Measurements from ENCODE around the gene DLG1. TPM values are rescaled to one million over a fixed set of nuclear protein-coding genes. Genes with fewer than 3 reads are reported as not detected.

Gene DLG1
- total and polyA plus RNA-seq, 2 of the 4 experiments (the other 2 are of a cell fraction) = 21.2 to 57.7 TPM

DNA sequence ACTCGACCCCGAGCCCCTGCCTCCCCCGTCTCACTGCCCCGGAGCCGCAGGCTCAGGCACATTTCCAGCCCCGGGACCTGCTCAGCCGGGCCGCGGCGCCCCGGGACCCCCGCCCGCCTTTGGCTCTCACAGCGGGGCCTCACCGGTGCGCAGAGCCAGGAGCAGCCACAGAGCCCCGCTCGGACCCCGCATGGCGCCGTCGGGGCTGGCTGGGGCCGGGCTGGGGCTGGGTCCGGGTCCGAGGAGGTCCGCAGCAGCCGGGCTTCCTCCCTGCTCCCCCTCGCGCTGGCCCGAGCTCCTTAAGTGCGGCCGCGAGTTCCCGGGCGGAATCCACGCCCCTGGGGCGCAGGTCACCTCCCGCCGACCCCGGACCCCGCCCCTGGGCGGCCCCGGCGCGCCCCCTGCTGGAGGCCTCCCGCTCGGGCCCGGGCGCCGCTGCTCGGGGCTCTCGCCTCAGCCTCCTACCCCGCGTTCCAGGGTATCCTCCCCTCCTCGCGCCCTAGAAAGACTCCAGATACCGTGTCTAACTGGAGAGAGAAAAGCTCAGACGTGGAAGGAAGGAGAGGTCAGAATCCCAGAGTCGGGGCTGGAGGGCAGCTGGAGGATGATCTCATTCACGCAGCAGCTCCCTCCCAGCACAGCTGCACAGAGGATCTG is 268.8 kb downstream of the DLG1 start, which contains the start of gene MELTF:
TSS of gene MELTF (minus strand) at position 307 of the 657 bp plus-strand sequence. CDS start at position 192, 115 bp downstream.
- Histone ChIP-seq H2AFZ (replicated peaks; ENCODE audit: low read length, poor library complexity) (peak within 1 kb of the TSS; percentile 89), H3K23ac (ENCODE audit: low read depth, low read length) (no peak within 1 kb of the TSS), H4K8ac (ENCODE audit: low read depth in 2 of 2, low read length in 2 of 2) (no peak within 1 kb of the TSS), H2BK20ac (ENCODE audit: low read depth, low read length) (no peak within 1 kb of the TSS), H3K4me2 (ENCODE audit: low read depth, low read length) (peak within 1 kb of the TSS; percentile 83), H3K4me1 (ENCODE audit: control insufficient read depth, insufficient read depth, low read length) (peaks cover 8% of the 10 kb centered on the region), H2AK9ac (replicated peaks; ENCODE audit: low read depth, low read length, poor library complexity) (no peak within 1 kb of the TSS), H3K9me3 (ENCODE audit: control insufficient read depth, insufficient read depth, low read length) (no peaks in the 10 kb centered on the region), H2BK15ac (ENCODE audit: low read depth, low read length) (peak within 1 kb of the TSS; percentile 62; the same call in 1 of the 3 replicates), H3K4ac (ENCODE audit: low read depth, low read length) (no peak within 1 kb of the TSS), H3K56ac (ENCODE audit: extremely low read depth, insufficient read depth, low read length) (no peak within 1 kb of the TSS), H3K9me1 (ENCODE audit: insufficient read depth, low read length) (peaks cover 14% of the 10 kb centered on the region), H4K20me1 (ENCODE audit: insufficient read depth, low read length) (no peaks in the 10 kb centered on the region), H2BK120ac (ENCODE audit: low read depth, low read length) (no peak within 1 kb of the TSS; the same call in 1 of the 2 replicates), H2AK5ac (ENCODE audit: low read depth, low read length) (peak within 1 kb of the TSS; percentile 85), H3K27ac (ENCODE audit: insufficient read depth, low read length) (no peak within 1 kb of the TSS), H3K27me3 (ENCODE audit: control insufficient read depth, insufficient read depth, low read length) (peaks cover 18% of the 10 kb centered on the region; the same call in 1 of the 2 replicates), H3K9ac (ENCODE audit: low read depth, low read length) (no peak within 1 kb of the TSS), H3K36me3 (ENCODE audit: control insufficient read depth, insufficient read depth, low read length) (no peaks in the 10 kb centered on the region), H4K5ac (ENCODE audit: low read depth, low read length) (no peak within 1 kb of the TSS), H3K14ac (replicated peaks; ENCODE audit: low read depth, low read length) (no peak within 1 kb of the TSS), H3K79me1 (ENCODE audit: low read depth in 1 of 2, low read length in 2 of 2) (no peaks in the 10 kb centered on the region), H3K4me3 (ENCODE audit: insufficient read depth, low read depth, low read length) (peak within 1 kb of the TSS; percentile 38), H3K18ac (ENCODE audit: low read depth, low read length) (no peak within 1 kb of the TSS), H2BK5ac (ENCODE audit: low read depth, low read length, poor library complexity, severe bottlenecking) (no peak within 1 kb of the TSS), H4K91ac (ENCODE audit: insufficient read depth, low read depth, low read length) (no peak within 1 kb of the TSS)
- CTCF ChIA-PET = interaction anchor here (0.6 kb wide), 2 partner anchors 9 to 919 kb away, joined by 3 to 4 read pairs; no protein-coding TSS in a partner anchor
- intact Hi-C loops (cut with micrococcal nuclease) = loop anchor here (2.0 kb wide), 1 partner anchor 27 kb away; no protein-coding TSS in a partner anchor
- BruUV-seq (replicated peaks) = no TSS peak
- WGBS, 2 experiments (ENCODE audit: extremely low coverage in 2 of 2, insufficient read length in 1 of 2) = 2% methylated on average over 21 of the region's 60 CpGs; no CpG with 5 or more reads in 1 of the 2 experiments
- DNase-seq = peak; percentile 71
- in situ Hi-C loops (cut with MboI; ENCODE audit: low sequenced_read_pairs) = no loop called here
- dilution Hi-C loops (cut with HindIII; ENCODE audit: low sequenced_read_pairs, unreplicated experiment) = no loop called here
- ATAC-seq (ENCODE audit: low read depth) = peak; percentile 71
- POLR2A ChIA-PET (ENCODE audit: unreplicated experiment) = no interaction called here
- TF ChIP-seq FOS (IDR thresholded peaks at IDR 0.05; ENCODE audit: low read depth, low read length) = no peak
- TF ChIP-seq, protein P1, sequence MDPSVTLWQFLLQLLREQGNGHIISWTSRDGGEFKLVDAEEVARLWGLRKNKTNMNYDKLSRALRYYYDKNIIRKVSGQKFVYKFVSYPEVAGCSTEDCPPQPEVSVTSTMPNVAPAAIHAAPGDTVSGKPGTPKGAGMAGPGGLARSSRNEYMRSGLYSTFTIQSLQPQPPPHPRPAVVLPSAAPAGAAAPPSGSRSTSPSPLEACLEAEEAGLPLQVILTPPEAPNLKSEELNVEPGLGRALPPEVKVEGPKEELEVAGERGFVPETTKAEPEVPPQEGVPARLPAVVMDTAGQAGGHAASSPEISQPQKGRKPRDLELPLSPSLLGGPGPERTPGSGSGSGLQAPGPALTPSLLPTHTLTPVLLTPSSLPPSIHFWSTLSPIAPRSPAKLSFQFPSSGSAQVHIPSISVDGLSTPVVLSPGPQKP (IDR thresholded peaks at IDR 0.05; ENCODE audit: borderline replicate concordance, low read depth, low read length) = no peak
- no peak for TF ChIP-seq NFE2L2 (IDR thresholded peaks at IDR 0.05; ENCODE audit: low read depth, low read length)
- no peak for TF ChIP-seq MXI1 (IDR thresholded peaks at IDR 0.05; ENCODE audit: borderline replicate concordance, low read depth, low read length)
- no peak for TF ChIP-seq POLR2A (IDR thresholded peaks at IDR 0.05; ENCODE audit: low read depth, low read length)
- TF ChIP-seq, protein P2, sequence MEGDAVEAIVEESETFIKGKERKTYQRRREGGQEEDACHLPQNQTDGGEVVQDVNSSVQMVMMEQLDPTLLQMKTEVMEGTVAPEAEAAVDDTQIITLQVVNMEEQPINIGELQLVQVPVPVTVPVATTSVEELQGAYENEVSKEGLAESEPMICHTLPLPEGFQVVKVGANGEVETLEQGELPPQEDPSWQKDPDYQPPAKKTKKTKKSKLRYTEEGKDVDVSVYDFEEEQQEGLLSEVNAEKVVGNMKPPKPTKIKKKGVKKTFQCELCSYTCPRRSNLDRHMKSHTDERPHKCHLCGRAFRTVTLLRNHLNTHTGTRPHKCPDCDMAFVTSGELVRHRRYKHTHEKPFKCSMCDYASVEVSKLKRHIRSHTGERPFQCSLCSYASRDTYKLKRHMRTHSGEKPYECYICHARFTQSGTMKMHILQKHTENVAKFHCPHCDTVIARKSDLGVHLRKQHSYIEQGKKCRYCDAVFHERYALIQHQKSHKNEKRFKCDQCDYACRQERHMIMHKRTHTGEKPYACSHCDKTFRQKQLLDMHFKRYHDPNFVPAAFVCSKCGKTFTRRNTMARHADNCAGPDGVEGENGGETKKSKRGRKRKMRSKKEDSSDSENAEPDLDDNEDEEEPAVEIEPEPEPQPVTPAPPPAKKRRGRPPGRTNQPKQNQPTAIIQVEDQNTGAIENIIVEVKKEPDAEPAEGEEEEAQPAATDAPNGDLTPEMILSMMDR (conservative IDR thresholded peaks at IDR 0.05; ENCODE audit: low read depth, low read length) = peak; percentile 65
- TF ChIP-seq CHD1 (IDR thresholded peaks at IDR 0.05; ENCODE audit: low read depth, low read length) = no peak
- TF ChIP-seq SMC3 (IDR thresholded peaks at IDR 0.05; ENCODE audit: low read depth, low read length) = peak; percentile 32
- no peak for TF ChIP-seq RFX5 (IDR thresholded peaks at IDR 0.05; ENCODE audit: low read depth, low read length)
- TF ChIP-seq, protein P3, sequence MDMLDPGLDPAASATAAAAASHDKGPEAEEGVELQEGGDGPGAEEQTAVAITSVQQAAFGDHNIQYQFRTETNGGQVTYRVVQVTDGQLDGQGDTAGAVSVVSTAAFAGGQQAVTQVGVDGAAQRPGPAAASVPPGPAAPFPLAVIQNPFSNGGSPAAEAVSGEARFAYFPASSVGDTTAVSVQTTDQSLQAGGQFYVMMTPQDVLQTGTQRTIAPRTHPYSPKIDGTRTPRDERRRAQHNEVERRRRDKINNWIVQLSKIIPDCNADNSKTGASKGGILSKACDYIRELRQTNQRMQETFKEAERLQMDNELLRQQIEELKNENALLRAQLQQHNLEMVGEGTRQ (IDR thresholded peaks at IDR 0.05; ENCODE audit: low read depth, low read length) = no peak
- TF ChIP-seq MAZ (IDR thresholded peaks at IDR 0.05; ENCODE audit: borderline replicate concordance, low read depth, low read length) = 0 out of 2 replicates have a peak, but pooled peaks have one; percentile 40
- peak; percentile 20; the same call in 1 of the 2 replicates for TF ChIP-seq RAD21 (IDR thresholded peaks at IDR 0.05; ENCODE audit: low read length)

All from IMR-90 (cell line).